GM06990 (cell line): ENCODE results near the gene KRTAP19-4.

Experiments
- DNase-seq: peaks from one replicate; pipeline ENCODE4 v3.0.0-alpha.2; 2011; ENCODE audit not compliant: insufficient read length; ENCODE audit errors: extremely low read depth
- H3K27me3 ChIP-seq: replicated peaks from 2 replicates; pipeline ENCODE4 v1.6.0; 2011; ENCODE audit warnings: low read length; ENCODE audit not compliant: control insufficient read depth, insufficient read depth
- H3K36me3 ChIP-seq: 2 replicates; pipeline ENCODE4 v1.5.1; 2011; ENCODE audit warnings: low read length; ENCODE audit not compliant: control insufficient read depth, insufficient read depth
- H3K4me3 ChIP-seq: replicated peaks from 2 replicates; pipeline ENCODE4 v1.5.1; 2011; ENCODE audit warnings: low read depth, mild to moderate bottlenecking, control low read depth, low read length
- CTCF ChIP-seq: IDR thresholded peaks from 2 replicates; pipeline ENCODE4 v1.5.1; 2011; ENCODE audit warnings: low read length, control low read depth, mild to moderate bottlenecking, inconsistent platforms; ENCODE audit not compliant: insufficient read depth, poor library complexity, severe bottlenecking

Gene KRTAP19-4

GRCh38 chr21:30502041-30502440 is 5.1 kb upstream of the KRTAP19-4 start, which contains the start of gene KRTAP19-5:
Gene KRTAP19-5, minus strand, starts transcription at chr21:30502141. Its CDS starts 51 bp downstream, at chr21:30502090.
- H3K4me3 ChIP-seq, result no peak within 1 kb of the TSS
- H3K36me3 ChIP-seq, result no peaks in the 10 kb centered on the region
- no peak for DNase-seq
- TF ChIP-seq CTCF, result no peak
- no peaks in the 10 kb centered on the region for H3K27me3 ChIP-seq

GRCh38 chr21:30491963-30492428 is 5.0 kb downstream of the KRTAP19-4 start, which contains the start of gene KRTAP19-3:
Gene KRTAP19-3, minus strand, starts transcription at chr21:30492013. Its CDS starts 56 bp downstream, at chr21:30491957.
- no peak for TF ChIP-seq CTCF
- Histone ChIP-seq H3K4me3 (no peak within 1 kb of the TSS), H3K36me3 (no peaks in the 10 kb centered on the region), H3K27me3 (no peaks in the 10 kb centered on the region)
- no peak for DNase-seq

- no peak for DNase-seq
- H3K4me3 ChIP-seq, result no peak within 1 kb of the TSS
- no peaks in the 10 kb centered on the region for H3K27me3 ChIP-seq
- TF ChIP-seq CTCF, result no peak
- no peaks in the 10 kb centered on the region for H3K36me3 ChIP-seq
Measured at GRCh38 chr21:30487336-30487735, 9.6 kb downstream of the KRTAP19-4 start, which contains the start of gene KRTAP19-2. Gene KRTAP19-2, minus strand, starts transcription at chr21:30487436. Its CDS starts 88 bp downstream, at chr21:30487348.

- Histone ChIP-seq H3K36me3 (no peaks in the 10 kb centered on the region), H3K4me3 (no peak overlapping the region), H3K27me3 (no peaks in the 10 kb centered on the region)
- no peak for DNase-seq
- TF ChIP-seq CTCF, result no peak
Measured at GRCh38 chr21:30486180-30486579, 10.8 kb downstream of the KRTAP19-4 start.

GRCh38 chr21:30482130-30482529 is 14.8 kb downstream of the KRTAP19-4 start:
- TF ChIP-seq CTCF, result no peak
- no peaks in the 10 kb centered on the region for H3K36me3 ChIP-seq
- H3K27me3 ChIP-seq, result no peaks in the 10 kb centered on the region
- no peak overlapping the region for H3K4me3 ChIP-seq
- DNase-seq, result no peak

- no peak for TF ChIP-seq CTCF
- H3K36me3 ChIP-seq, result no peaks in the 10 kb centered on the region
- H3K27me3 ChIP-seq, result no peaks in the 10 kb centered on the region
- H3K4me3 ChIP-seq, result no peak within 1 kb of the TSS
- DNase-seq, result no peak
Measured at GRCh38 chr21:30480145-30480544, 16.8 kb downstream of the KRTAP19-4 start, which contains the start of gene KRTAP19-1. Gene KRTAP19-1, minus strand, starts transcription at chr21:30480367. Its CDS starts 50 bp downstream, at chr21:30480317.
